CD14-positive monocyte (primary cell): ENCODE results near the gene NRXN3. TPM values are rescaled to one million over a fixed set of nuclear protein-coding genes. Genes with fewer than 3 reads are reported as not detected.

Experiments used
- DNase-seq, 3 donors: peaks; one replicate each; pipeline ENCODE4 v3.0.0-alpha.2; 2011 to 2022
- H2AFZ ChIP-seq: 2 replicates; pipeline ENCODE4 v1.6.0; 2012; ENCODE audit warnings: mild to moderate bottlenecking, low read depth, low read length, inconsistent platforms; ENCODE audit not compliant: insufficient read depth, poor library complexity, severe bottlenecking
- H3K27ac ChIP-seq, 2 donors: 1 replicate in 1 of 2; 2 replicates in 1 of 2; pipeline ENCODE4 v1.5.1; 2012 to 2013; ENCODE audit warnings: low read length in 2 of 2, control low read depth in 1 of 2, inconsistent platforms in 1 of 2, low read depth in 1 of 2, mild to moderate bottlenecking in 1 of 2
- H3K27me3 ChIP-seq, 2 donors: one replicate each; pipeline versions ENCODE4 v1.6.0 to v1.6.1; 2011 to 2013; ENCODE audit warnings: low read length in 2 of 2; ENCODE audit not compliant: control insufficient read depth in 2 of 2, insufficient read depth in 2 of 2
- H3K36me3 ChIP-seq, 2 donors: replicated peaks in 1 of 2; 1 replicate in 1 of 2; 2 replicates in 1 of 2; pipeline versions ENCODE4 v1.5.1 to v1.6.1; 2012 to 2013; ENCODE audit warnings: low read length in 2 of 2, control low read depth in 1 of 2, inconsistent platforms in 1 of 2, mild to moderate bottlenecking in 1 of 2; ENCODE audit not compliant: insufficient read depth in 2 of 2, control insufficient read depth in 1 of 2
- H3K4me1 ChIP-seq, 2 donors: 1 replicate in 1 of 2; 2 replicates in 1 of 2; pipeline versions ENCODE4 v1.5.1 to v1.6.1; 2012 to 2013; ENCODE audit warnings: low read length in 2 of 2, control low read depth in 1 of 2, inconsistent platforms in 1 of 2, mild to moderate bottlenecking in 1 of 2, moderate library complexity in 1 of 2; ENCODE audit not compliant: insufficient read depth in 2 of 2, control insufficient read depth in 1 of 2
- H3K4me2 ChIP-seq: replicated peaks from 2 replicates; pipeline ENCODE3; 2012; ENCODE audit warnings: low read length, moderate library complexity, mild to moderate bottlenecking; ENCODE audit not compliant: poor library complexity, severe bottlenecking; ENCODE audit errors: extremely low read depth
- H3K4me3 ChIP-seq, 3 experiments: fragments of 200-600 bp in 1 of 3; sonication (generic) in 1 of 3; replicated peaks in 1 of 3; 1 replicate in 2 of 3; 2 replicates in 1 of 3; pipeline ENCODE4 v1.5.1; 2011 to 2013; ENCODE audit warnings: low read length in 3 of 3, mild to moderate bottlenecking in 3 of 3, control low read depth in 2 of 3, low read depth in 2 of 3, inconsistent platforms in 1 of 3, moderate library complexity in 1 of 3
- H3K79me2 ChIP-seq: 2 replicates; pipeline ENCODE4 v1.6.0; 2012; ENCODE audit warnings: mild to moderate bottlenecking, control low read depth, inconsistent platforms, low read length, moderate library complexity; ENCODE audit not compliant: insufficient read depth
- H3K9ac ChIP-seq: 2 replicates; pipeline ENCODE4 v1.6.0; 2017; ENCODE audit warnings: low read length, mild to moderate bottlenecking; ENCODE audit not compliant: insufficient read depth, poor library complexity, severe bottlenecking
- H3K9me3 ChIP-seq, 2 donors: replicated peaks in 1 of 2; 1 replicate in 1 of 2; 2 replicates in 1 of 2; pipeline versions ENCODE4 v1.5.1 to v1.6.1; 2012 to 2013; ENCODE audit warnings: low read length in 2 of 2, control low read depth in 1 of 2; ENCODE audit not compliant: control insufficient read depth in 1 of 2, insufficient read depth in 1 of 2
- H4K20me1 ChIP-seq: 2 replicates; pipeline ENCODE4 v1.6.0; 2012; ENCODE audit warnings: mild to moderate bottlenecking, low read length, control low read depth, moderate library complexity; ENCODE audit not compliant: insufficient read depth
- H3K27ac Mint-ChIP-seq, 7 donors: one replicate each; pipeline ENCODE4 v1.8.0; 2020; ENCODE audit warnings: mild to moderate bottlenecking in 7 of 7, mixed read lengths in 7 of 7, moderate library complexity in 6 of 7, inconsistent platforms in 2 of 7
- H3K27me3 Mint-ChIP-seq, 3 donors: one replicate each; pipeline ENCODE4 v1.8.0; 2021 to 2022; ENCODE audit warnings: low read depth in 3 of 3, mild to moderate bottlenecking in 3 of 3, mixed read lengths in 3 of 3, moderate library complexity in 3 of 3, inconsistent platforms in 1 of 3
- H3K36me3 Mint-ChIP-seq, 2 donors: one replicate each; pipeline ENCODE4 v1.8.0; 2020; ENCODE audit warnings: mixed read lengths in 2 of 2, inconsistent platforms in 1 of 2, mild to moderate bottlenecking in 1 of 2
- H3K4me1 Mint-ChIP-seq: one replicate; pipeline ENCODE4 v1.8.0; 2020; ENCODE audit warnings: mild to moderate bottlenecking, mixed read lengths
- H3K4me3 Mint-ChIP-seq, 2 donors: one replicate each; pipeline ENCODE4 v1.8.0; 2020; ENCODE audit warnings: mild to moderate bottlenecking in 2 of 2, mixed read lengths in 2 of 2, moderate library complexity in 1 of 2
- H3K9me3 Mint-ChIP-seq, 7 donors: one replicate each; pipeline ENCODE4 v1.8.0; 2020 to 2022; ENCODE audit warnings: mixed read lengths in 7 of 7, mild to moderate bottlenecking in 6 of 7, moderate library complexity in 6 of 7, inconsistent platforms in 2 of 7
- CTCF ChIP-seq: fragments of 200-600 bp; IDR thresholded peaks from one replicate; pipeline ENCODE4 v1.8.0; 2022; ENCODE audit warnings: antibody characterized with exemption, mild to moderate bottlenecking
- WGBS: methylation state at CpG from one replicate; pipeline ENCODE4 v1.1.5; 2013; ENCODE audit warnings: missing lambda C conversion rate; ENCODE audit not compliant: insufficient coverage; 5-methylcytosine and 5-hydroxymethylcytosine counted together
- intact Hi-C, 2 donors: fragments of 100-400 bp; cut with micrococcal nuclease; formaldehyde crosslinking; loops; one replicate each; pipeline versions ENCODE4 v1.15.0 to v1.15.1; 2023
- polyA plus RNA-seq, 3 donors: library from polyadenylated mRNA; depleted of rRNA in 1 of 3; unstranded in 2 of 3; stranded (reverse) in 1 of 3; fragments of 300-500 nt in 2 of 3; fragments of >200 nt in 1 of 3; fragmentation: Illumina TruSeq in 2 of 3; gene quantifications; 1 replicate in 2 of 3; 2 replicates in 1 of 3; pipeline ENCODE4 v1.2.3, GENCODE V29; 2012 to 2021

Gene NRXN3
- polyA plus RNA-seq, 3 donors, result not detected

- Histone ChIP-seq H4K20me1 (no peaks in the 10 kb centered on the region), H3K4me3 (no peak overlapping the region), H3K27me3 (no peaks in the 10 kb centered on the region), H3K4me2 (no peak overlapping the region), H3K4me1 (no peaks in the 10 kb centered on the region), H2AFZ (no peak overlapping the region), H3K9ac (no peak overlapping the region), H3K27ac (no peak overlapping the region), H3K9me3 (no peaks in the 10 kb centered on the region), H3K36me3 (no peaks in the 10 kb centered on the region), H3K79me2 (no peaks in the 10 kb centered on the region)
- TF ChIP-seq CTCF, result no peak
- no peak overlapping the region for H3K27ac Mint-ChIP-seq
- no peaks in the 10 kb centered on the region for H3K36me3 Mint-ChIP-seq
- H3K27me3 Mint-ChIP-seq, result peaks cover 0 to 3% (median under 1%) of the 10 kb centered on the region in 3 donors
- intact Hi-C loops, result no loop called here
- no peaks in the 10 kb centered on the region for H3K4me1 Mint-ChIP-seq
- WGBS, result 100% methylated on average over 1 of the region's 2 CpGs
- H3K4me3 Mint-ChIP-seq, result no peak overlapping the region
- no peak for DNase-seq
- no peaks in the 10 kb centered on the region for H3K9me3 Mint-ChIP-seq
These were observed 822.7 kb downstream of the NRXN3 start for GRCh38 chr14:78992867-78993266.

- Mint-ChIP-seq H3K4me1 (no peaks in the 10 kb centered on the region), H3K27ac (no peak overlapping the region), H3K9me3 (peaks cover 0 to 3% (median 0%) of the 10 kb centered on the region in 7 donors), H3K4me3 (no peak overlapping the region), H3K27me3 (peaks cover 2 to 6% (median 2%) of the 10 kb centered on the region in 3 donors), H3K36me3 (no peaks in the 10 kb centered on the region)
- Histone ChIP-seq H3K9me3 (no peaks in the 10 kb centered on the region), H2AFZ (no peak overlapping the region), H3K27me3 (no peaks in the 10 kb centered on the region), H3K9ac (no peak overlapping the region), H3K36me3 (no peaks in the 10 kb centered on the region), H3K4me2 (no peak overlapping the region), H3K4me3 (no peak overlapping the region), H4K20me1 (no peaks in the 10 kb centered on the region), H3K4me1 (no peaks in the 10 kb centered on the region), H3K79me2 (no peaks in the 10 kb centered on the region), H3K27ac (no peak overlapping the region)
- WGBS, result no CpG with 5 or more reads among the region's 1 CpG
- intact Hi-C loops, result no loop called here
- no peak for DNase-seq
- TF ChIP-seq CTCF, result no peak
These were observed 827.6 kb downstream of the NRXN3 start for GRCh38 chr14:78997811-78998210.
